HepG2 (cell line): ENCODE data around the gene ZMYND8. TPM values are rescaled to one million over a fixed set of nuclear protein-coding genes. Genes with fewer than 3 reads are reported as not detected.

Experiments used
- ATF7 ChIP-seq, 2 experiments: fragments of 450-650 bp in 1 of 2; sonication (generic) in 1 of 2; formaldehyde crosslinking in 1 of 2; IDR thresholded peaks; 2 replicates each; pipeline versions ENCODE4 v1.4.0 to v1.6.1; 2016 to 2020; ENCODE audit warnings: antibody characterized with exemption in 1 of 2, mild to moderate bottlenecking in 1 of 2, missing genetic modification reagents in 1 of 2
- CHD2 ChIP-seq: IDR thresholded peaks from 2 replicates; pipeline ENCODE4 v1.6.1; 2011; ENCODE audit warnings: low read depth, low read length, improper control_type of control experiment
- CSRNP1 ChIP-seq: sonication (generic); formaldehyde crosslinking; IDR thresholded peaks from 2 replicates; pipeline ENCODE4 v1.8.1; 2023; ENCODE audit warnings: mild to moderate bottlenecking, missing genetic modification reagents
- EEA1 ChIP-seq: sonication (generic); formaldehyde crosslinking; IDR thresholded peaks from 2 replicates; pipeline ENCODE4 v1.5.1; 2020; ENCODE audit warnings: mild to moderate bottlenecking, missing genetic modification reagents, borderline replicate concordance
- JUND ChIP-seq: sonication (generic); formaldehyde crosslinking; IDR thresholded peaks from 2 replicates; pipeline ENCODE4 v1.8.0; 2022; ENCODE audit warnings: mild to moderate bottlenecking, missing genetic modification reagents
- MIER2 ChIP-seq: IDR thresholded peaks from 2 replicates; pipeline ENCODE4 v1.6.1; 2016; ENCODE audit warnings: missing biosample characterization, missing genetic modification reagents
- MNT ChIP-seq: fragments of 450-650 bp; IDR thresholded peaks from 2 replicates; pipeline ENCODE4 v1.6.1; 2016
- MXI1 ChIP-seq: IDR thresholded peaks from 3 replicates; pipeline ENCODE4 v1.6.1; 2012; ENCODE audit warnings: low read depth, low read length, inconsistent platforms, borderline replicate concordance
- NFE2 ChIP-seq: sonication (generic); formaldehyde crosslinking; IDR thresholded peaks from 2 replicates; pipeline ENCODE4 v1.4.0; 2020; ENCODE audit warnings: missing genetic modification reagents
- PAXIP1 ChIP-seq: sonication (generic); formaldehyde crosslinking; conservative IDR thresholded peaks from 2 replicates; pipeline ENCODE4 v1.4.0; 2020; ENCODE audit warnings: mild to moderate bottlenecking, missing genetic modification reagents, moderate library complexity
- RELA ChIP-seq: sonication (generic); formaldehyde crosslinking; IDR thresholded peaks from 2 replicates; pipeline ENCODE4 v1.4.0; 2020; ENCODE audit warnings: missing genetic modification reagents
- THAP9 ChIP-seq: sonication (generic); formaldehyde crosslinking; IDR thresholded peaks from 2 replicates; pipeline ENCODE4; 2020; ENCODE audit warnings: missing genetic modification reagents, mild to moderate bottlenecking, borderline replicate concordance
- ZBTB37 ChIP-seq: sonication (generic); formaldehyde crosslinking; IDR thresholded peaks from 2 replicates; pipeline ENCODE4 v1.4.0; 2020; ENCODE audit warnings: mild to moderate bottlenecking, missing genetic modification reagents
- ZNF251 ChIP-seq: sonication (generic); formaldehyde crosslinking; IDR thresholded peaks from 2 replicates; pipeline ENCODE4 v1.9.0; 2021; ENCODE audit warnings: mild to moderate bottlenecking, missing genetic modification reagents
- ZNF335 ChIP-seq: sonication (generic); formaldehyde crosslinking; IDR thresholded peaks from 2 replicates; pipeline ENCODE4 v1.4.0; 2020; ENCODE audit warnings: missing genetic modification reagents
- ZNF432 ChIP-seq: sonication (generic); formaldehyde crosslinking; IDR thresholded peaks from 2 replicates; pipeline ENCODE4 v1.5.0; 2020; ENCODE audit warnings: missing genetic modification reagents, mild to moderate bottlenecking, borderline replicate concordance
- ZNF772 ChIP-seq: sonication (generic); formaldehyde crosslinking; IDR thresholded peaks from 2 replicates; pipeline ENCODE4 v1.5.0; 2020; ENCODE audit warnings: mild to moderate bottlenecking, missing genetic modification reagents
- ZNF780A ChIP-seq: sonication (generic); formaldehyde crosslinking; IDR thresholded peaks from 2 replicates; pipeline ENCODE4 v1.8.0; 2022; ENCODE audit warnings: mild to moderate bottlenecking, missing genetic modification reagents, moderate library complexity
- polyA plus RNA-seq, 8 experiments: library from polyadenylated mRNA; depleted of rRNA in 3 of 8; stranded (reverse) in 7 of 8; unstranded in 1 of 8; fragments of >200 nt; fragmentation: Illumina TruSeq in 4 of 8; extraction: Trizol in 4 of 8; gene quantifications; 2 replicates each; pipeline versions ENCODE4 v1.2.1 to v1.2.3, GENCODE V29; 2011 to 2016; ENCODE audit warnings: low read depth in 4 of 8, missing spikeins in 1 of 8, mixed read lengths in 1 of 8; ENCODE audit not compliant: insufficient read depth in 1 of 8
- total RNA-seq, 5 experiments: library from RNA; depleted of rRNA; stranded (reverse); fragments of >200 nt; fragmentation: Illumina TruSeq; extraction: Trizol; gene quantifications; 2 replicates each; pipeline ENCODE4 v1.2.3, GENCODE V29; 2016; ENCODE audit warnings: low read depth in 1 of 5

Gene ZMYND8
- total and polyA plus RNA-seq, 2 of the 13 experiments (the other 11 are each of a cell fraction or from before 2014, with no cell fraction given), result 53.9 to 84.7 TPM

GRCh38 chr20:47353692-47354463 lies 2.6 kb downstream of the ZMYND8 start (continued):
- TF ChIP-seq MNT (no peak), ZBTB37 (CRISPR knock-in tag) (no peak), THAP9 (CRISPR knock-in tag) (peak; percentile 38; the same call in 1 of the 2 replicates), CHD2 (no peak), MXI1 (0 out of 3 replicates have a peak, but pooled peaks have one; percentile 30), PAXIP1 (CRISPR knock-in tag) (no peak), MIER2 (CRISPR knock-in tag) (no peak), RELA (no peak), NFE2 (CRISPR knock-in tag) (no peak), ZNF251 (no peak), ZNF432 (CRISPR knock-in tag) (no peak), CSRNP1 (CRISPR knock-in tag) (peak; percentile 54; the same call in 1 of the 2 replicates), EEA1 (CRISPR knock-in tag) (no peak), ZNF772 (CRISPR knock-in tag) (no peak; the same call in 1 of the 2 replicates), ZNF780A (no peak), ZNF335 (CRISPR knock-in tag) (0 out of 2 replicates have a peak, but pooled peaks have one; percentile 16), JUND (CRISPR knock-in tag) (no peak), ATF7 (IDR thresholded peaks at IDR 0.05) (no peak), ATF7 (CRISPR knock-in tag; IDR thresholded peaks at IDR 0.05) (no peak)
